PC-9 (cell line): Measurements from ENCODE around the gene ABCA4. TPM values are rescaled to one million over a fixed set of nuclear protein-coding genes. Genes with fewer than 3 reads are reported as not detected.
A peak's percentile ranks its signal among the peaks of the same experiment; 100 is the strongest.

Source experiments
- BruUV-seq: library from RNA; stranded (reverse); fragments of 400-500 nt; replicated peaks from 2 replicates; lab custom pipeline; 2021; lab: Mats Ljungman, UMichigan
- CTCF ChIA-PET: fragments of 300-600 bp; sonication (Branson Sonifier 250); formaldehyde crosslinking; loops from one replicate; lab custom pipeline; 2022; ENCODE audit warnings: antibody characterized with exemption; lab: Charles Lee
- POLR2A ChIA-PET: fragments of 300-600 bp; sonication (Branson Sonifier 250); formaldehyde crosslinking; loops from one replicate; lab custom pipeline; 2022; ENCODE audit warnings: antibody characterized with exemption; ENCODE audit not compliant: unreplicated experiment; lab: Charles Lee
- DNase-seq, 2 experiments: peaks; one replicate each; pipeline versions ENCODE4 v3.0.0 to v3.0.0-alpha.2; 2015 to 2022; ENCODE audit warnings: mixed read lengths in 1 of 2
- H2AFZ ChIP-seq: fragments of 200-600 bp; sonication (generic); 2 replicates; pipeline ENCODE4 v1.8.1; 2017; ENCODE audit warnings: antibody characterized with exemption
- H3F3A ChIP-seq: fragments of 200-600 bp; sonication (generic); 2 replicates; pipeline ENCODE4 v1.8.1; 2017; ENCODE audit warnings: antibody characterized with exemption, mild to moderate bottlenecking, low read depth; ENCODE audit not compliant: insufficient read depth
- H3K27ac ChIP-seq: fragments of 200-600 bp; sonication (generic); 2 replicates; pipeline ENCODE4 v1.6.1; 2016; ENCODE audit warnings: mixed run types
- H3K27me3 ChIP-seq: fragments of 200-600 bp; sonication (generic); 2 replicates; pipeline ENCODE4 v1.6.1; 2016; ENCODE audit warnings: low read depth, mixed run types; ENCODE audit not compliant: insufficient read depth
- H3K36me3 ChIP-seq: fragments of 200-600 bp; sonication (generic); 2 replicates; pipeline ENCODE4 v1.6.1; 2016; ENCODE audit warnings: low read depth, mixed run types
- H3K4me1 ChIP-seq: fragments of 200-600 bp; sonication (generic); replicated peaks from 2 replicates; pipeline ENCODE4 v1.6.1; 2016; ENCODE audit warnings: mixed run types; ENCODE audit not compliant: insufficient read depth
- H3K4me2 ChIP-seq: fragments of 200-600 bp; sonication (generic); 2 replicates; pipeline ENCODE4 v1.6.1; 2017; ENCODE audit warnings: mixed run types
- H3K4me3 ChIP-seq: fragments of 200-600 bp; sonication (generic); 2 replicates; pipeline ENCODE4 v1.6.1; 2016; ENCODE audit warnings: mixed run types
- H3K79me2 ChIP-seq: fragments of 200-600 bp; sonication (generic); 2 replicates; pipeline ENCODE4 v1.6.1; 2017; ENCODE audit warnings: low read depth, mixed run types
- H3K9me2 ChIP-seq: fragments of 200-600 bp; sonication (generic); 2 replicates; pipeline ENCODE4 v1.8.1; 2017; ENCODE audit warnings: mild to moderate bottlenecking; ENCODE audit not compliant: insufficient read depth
- H3K9me3 ChIP-seq: fragments of 200-600 bp; sonication (generic); 2 replicates; pipeline ENCODE4 v1.8.1; 2016; ENCODE audit warnings: low read depth; ENCODE audit not compliant: insufficient read depth
- H4K20me1 ChIP-seq: fragments of 200-600 bp; sonication (generic); 2 replicates; pipeline ENCODE4 v1.8.1; 2017; ENCODE audit not compliant: insufficient read depth
- CTCF ChIP-seq: fragments of 200-600 bp; sonication (generic); conservative IDR thresholded peaks from 2 replicates; pipeline ENCODE4 v1.6.1; 2017; ENCODE audit warnings: mixed run types, antibody characterized with exemption, mild to moderate bottlenecking, moderate library complexity
- EZH2 ChIP-seq: fragments of 200-600 bp; sonication (generic); IDR thresholded peaks from 2 replicates; pipeline ENCODE4 v1.8.0; 2017; ENCODE audit warnings: antibody characterized with exemption, low read depth
- intact Hi-C: fragments of 100-400 bp; cut with micrococcal nuclease; formaldehyde crosslinking; loops from one replicate; pipeline ENCODE4 v1.10.0; 2022; ENCODE audit not compliant: unreplicated experiment
- total RNA-seq: library from RNA; stranded (reverse); gene quantifications from 2 replicates; pipeline ENCODE4 v1.2.3, GENCODE V29; 2021

The ABCA4 gene
- total RNA-seq, 1 experiment from 2014 or later = 20.8 TPM

GRCh38 chr1:93963585-93963984 lies 157.4 kb downstream of the ABCA4 start:
- ChIA-PET POLR2A (interaction anchor here (0.6 to 3.3 kb wide), 18 partner anchors 16 to 661 kb away, joined by 3 to 116 read pairs (median 5); partner anchors contain the start of gene GCLM), CTCF (interaction anchor here (0.5 to 1.8 kb wide), 6 partner anchors 25 to 372 kb away, joined by 3 to 11 read pairs (median 4); no protein-coding TSS in a partner anchor)
- TF ChIP-seq EZH2 = no peak
- no peak for TF ChIP-seq CTCF
- no peaks in the 10 kb centered on the region for H3K27me3 ChIP-seq
- H3K79me2 ChIP-seq = no peaks in the 10 kb centered on the region
- H3K9me2 ChIP-seq = no peaks in the 10 kb centered on the region
- peaks cover 90% of the 10 kb centered on the region for H3K4me1 ChIP-seq
- H3F3A ChIP-seq = peaks cover 73% of the 10 kb centered on the region
- peak; percentile 64 to 81 for DNase-seq
- H3K9me3 ChIP-seq = no peaks in the 10 kb centered on the region; the same call in 1 of the 2 replicates
- H3K4me3 ChIP-seq = peak overlapping the region; percentile 28; the same call in 1 of the 2 replicates
- no TSS peak for BruUV-seq
- H3K27ac ChIP-seq = peak overlapping the region; percentile 99
- no peaks in the 10 kb centered on the region for H4K20me1 ChIP-seq
- peak overlapping the region; percentile 83 for H3K4me2 ChIP-seq
- intact Hi-C loops = loop anchor here (5.0 to 10.0 kb wide), 3 partner anchors 291 to 1109 kb away; partner anchors contain the start of gene ALG14
- no peaks in the 10 kb centered on the region for H3K36me3 ChIP-seq
- H2AFZ ChIP-seq = peak overlapping the region; percentile 51; the same call in 1 of the 2 replicates

- peaks cover 73% of the 10 kb centered on the region for H3K4me1 ChIP-seq
- no peak overlapping the region for H3K4me3 ChIP-seq
- peak overlapping the region; percentile 99 for H3K27ac ChIP-seq
- DNase-seq = peak in 1 of 2 experiments; percentile 16
- no peak overlapping the region for H3K4me2 ChIP-seq
- H3K79me2 ChIP-seq = no peaks in the 10 kb centered on the region
- no peaks in the 10 kb centered on the region for H3K27me3 ChIP-seq
- ChIA-PET POLR2A (no interaction called here), CTCF (no interaction called here)
- H3K9me3 ChIP-seq = peaks cover 6% of the 10 kb centered on the region
- TF ChIP-seq CTCF (no peak), EZH2 (no peak)
- no peaks in the 10 kb centered on the region for H4K20me1 ChIP-seq
- no TSS peak for BruUV-seq
- intact Hi-C loops = loop anchor here (5.0 to 10.0 kb wide), 3 partner anchors 293 to 1110 kb away; partner anchors contain the start of gene ALG14
- H3K36me3 ChIP-seq = no peaks in the 10 kb centered on the region
- H2AFZ ChIP-seq = no peak overlapping the region
- H3K9me2 ChIP-seq = no peaks in the 10 kb centered on the region
- H3F3A ChIP-seq = peaks cover 60% of the 10 kb centered on the region
Measured at GRCh38 chr1:93961906-93962305, 159.0 kb downstream of the ABCA4 start.

GRCh38 chr1:93961443-93961842 lies 159.5 kb downstream of the ABCA4 start:
- H3K36me3 ChIP-seq = no peaks in the 10 kb centered on the region
- H3F3A ChIP-seq = peaks cover 56% of the 10 kb centered on the region
- H3K4me2 ChIP-seq = no peak overlapping the region
- TF ChIP-seq CTCF = no peak
- TF ChIP-seq EZH2 = no peak
- peak overlapping the region; percentile 54; the same call in 1 of the 2 replicates for H3K27ac ChIP-seq
- no peaks in the 10 kb centered on the region for H4K20me1 ChIP-seq
- no peaks in the 10 kb centered on the region for H3K9me2 ChIP-seq
- H3K27me3 ChIP-seq = no peaks in the 10 kb centered on the region
- POLR2A ChIA-PET = no interaction called here
- H2AFZ ChIP-seq = no peak overlapping the region
- no peaks in the 10 kb centered on the region for H3K79me2 ChIP-seq
- CTCF ChIA-PET = interaction anchor here (0.5 kb wide), 1 partner anchor 52 kb away, joined by 3 read pairs; the partner anchor contains the start of gene GCLM
- H3K4me1 ChIP-seq = peaks cover 69% of the 10 kb centered on the region
- H3K4me3 ChIP-seq = no peak overlapping the region
- peaks cover 11% of the 10 kb centered on the region for H3K9me3 ChIP-seq
- BruUV-seq = no TSS peak
- intact Hi-C loops = loop anchor here (5.0 to 10.0 kb wide), 3 partner anchors 293 to 1111 kb away; partner anchors contain the start of gene ALG14
- peak in 1 of 2 experiments; percentile 19 for DNase-seq
